Stimulated activated naive CD8-positive, alpha-beta T cell treated with anti-CD3 and anti-CD28 coated beads, Interleukin-15, Interleukin-2, amounts not matched to agents 100 ng/mL and 50 ng/mL, for 24 hours (primary cell): ENCODE measurements around the gene STARD13.

Source experiments
- H3K27ac Mint-ChIP-seq: one replicate; pipeline ENCODE4 v1.8.0; 2021; ENCODE audit warnings: mild to moderate bottlenecking, mixed read lengths
- H3K27me3 Mint-ChIP-seq: one replicate; pipeline ENCODE4 v1.8.0; 2021; ENCODE audit warnings: mixed read lengths
- H3K36me3 Mint-ChIP-seq: one replicate; pipeline ENCODE4 v1.8.0; 2021; ENCODE audit warnings: low read depth, mixed read lengths
- H3K4me1 Mint-ChIP-seq: one replicate; pipeline ENCODE4 v1.8.0; 2021; ENCODE audit warnings: low read depth, mixed read lengths
- H3K4me3 Mint-ChIP-seq: one replicate; pipeline ENCODE4 v1.8.0; 2021; ENCODE audit warnings: mild to moderate bottlenecking, mixed read lengths
- H3K9me3 Mint-ChIP-seq: one replicate; pipeline ENCODE4 v1.8.0; 2021; ENCODE audit warnings: mixed read lengths

The STARD13 gene, protein sequence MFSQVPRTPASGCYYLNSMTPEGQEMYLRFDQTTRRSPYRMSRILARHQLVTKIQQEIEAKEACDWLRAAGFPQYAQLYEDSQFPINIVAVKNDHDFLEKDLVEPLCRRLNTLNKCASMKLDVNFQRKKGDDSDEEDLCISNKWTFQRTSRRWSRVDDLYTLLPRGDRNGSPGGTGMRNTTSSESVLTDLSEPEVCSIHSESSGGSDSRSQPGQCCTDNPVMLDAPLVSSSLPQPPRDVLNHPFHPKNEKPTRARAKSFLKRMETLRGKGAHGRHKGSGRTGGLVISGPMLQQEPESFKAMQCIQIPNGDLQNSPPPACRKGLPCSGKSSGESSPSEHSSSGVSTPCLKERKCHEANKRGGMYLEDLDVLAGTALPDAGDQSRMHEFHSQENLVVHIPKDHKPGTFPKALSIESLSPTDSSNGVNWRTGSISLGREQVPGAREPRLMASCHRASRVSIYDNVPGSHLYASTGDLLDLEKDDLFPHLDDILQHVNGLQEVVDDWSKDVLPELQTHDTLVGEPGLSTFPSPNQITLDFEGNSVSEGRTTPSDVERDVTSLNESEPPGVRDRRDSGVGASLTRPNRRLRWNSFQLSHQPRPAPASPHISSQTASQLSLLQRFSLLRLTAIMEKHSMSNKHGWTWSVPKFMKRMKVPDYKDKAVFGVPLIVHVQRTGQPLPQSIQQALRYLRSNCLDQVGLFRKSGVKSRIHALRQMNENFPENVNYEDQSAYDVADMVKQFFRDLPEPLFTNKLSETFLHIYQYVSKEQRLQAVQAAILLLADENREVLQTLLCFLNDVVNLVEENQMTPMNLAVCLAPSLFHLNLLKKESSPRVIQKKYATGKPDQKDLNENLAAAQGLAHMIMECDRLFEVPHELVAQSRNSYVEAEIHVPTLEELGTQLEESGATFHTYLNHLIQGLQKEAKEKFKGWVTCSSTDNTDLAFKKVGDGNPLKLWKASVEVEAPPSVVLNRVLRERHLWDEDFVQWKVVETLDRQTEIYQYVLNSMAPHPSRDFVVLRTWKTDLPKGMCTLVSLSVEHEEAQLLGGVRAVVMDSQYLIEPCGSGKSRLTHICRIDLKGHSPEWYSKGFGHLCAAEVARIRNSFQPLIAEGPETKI

DNA sequence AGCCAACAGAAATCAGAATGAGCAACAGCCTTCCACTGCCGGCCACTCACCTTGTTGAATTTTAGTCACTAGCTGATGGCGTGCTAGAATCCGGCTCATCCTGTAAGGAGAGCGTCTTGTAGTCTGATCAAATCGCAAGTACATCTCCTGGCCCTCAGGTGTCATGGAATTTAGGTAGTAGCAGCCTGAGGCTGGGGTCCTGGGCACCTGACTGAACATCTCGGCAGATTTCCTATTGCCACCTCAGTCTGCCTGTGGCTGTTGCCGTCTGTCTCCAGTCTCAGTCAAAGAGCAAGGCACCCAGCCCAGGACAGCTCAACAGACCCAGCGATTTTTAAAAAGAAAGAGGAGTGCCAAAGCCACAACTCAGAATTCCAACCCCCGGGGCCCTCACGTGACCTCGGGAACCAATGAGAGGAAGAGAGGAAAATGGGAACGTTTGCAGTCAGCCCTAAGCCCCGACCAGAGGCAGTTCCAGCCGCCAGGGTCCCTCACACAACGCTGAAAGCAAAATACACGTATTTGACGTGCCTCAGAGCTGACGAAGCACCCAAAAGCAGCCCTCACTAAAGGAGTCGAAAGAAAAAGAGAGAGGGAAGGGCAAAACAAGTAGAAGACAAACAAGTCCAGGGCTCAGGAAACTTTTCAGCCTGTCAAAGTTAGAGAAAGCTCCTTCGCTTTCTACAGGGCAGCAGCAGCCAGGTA lies at the start of gene STARD13:
STARD13 (minus strand) TSS at position 336 of the 705 bp plus-strand sequence; CDS start at position 219, 117 bp downstream.
- Mint-ChIP-seq H3K9me3 (no peaks in the 10 kb centered on the region), H3K36me3 (no peaks in the 10 kb centered on the region), H3K4me1 (peaks cover 19% of the 10 kb centered on the region), H3K4me3 (peak within 1 kb of the TSS; percentile 79), H3K27ac (peak within 1 kb of the TSS; percentile 43), H3K27me3 (peaks cover 56% of the 10 kb centered on the region)

DNA sequence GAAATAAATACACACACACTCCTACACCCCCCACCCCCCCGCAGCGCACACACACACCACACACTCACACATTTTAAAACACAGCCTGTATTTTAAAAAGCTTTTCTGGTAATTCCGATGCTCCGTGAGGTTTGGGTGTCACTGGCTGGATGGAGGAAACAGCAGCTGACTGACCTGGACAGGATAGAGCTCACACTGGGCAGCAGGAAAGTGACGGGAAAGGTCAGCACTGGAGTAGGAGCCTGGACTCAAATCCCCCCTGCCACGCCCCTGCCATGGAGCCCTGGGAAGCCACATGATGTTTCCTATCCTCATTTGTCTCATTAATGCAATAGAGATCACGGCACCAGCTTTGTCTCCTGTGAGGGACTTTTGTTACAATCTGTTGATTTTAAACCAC lies 49.3 kb upstream of the STARD13 start:
- H3K4me3 Mint-ChIP-seq = no peak overlapping the region
- no peaks in the 10 kb centered on the region for H3K4me1 Mint-ChIP-seq
- no peaks in the 10 kb centered on the region for H3K36me3 Mint-ChIP-seq
- peaks cover 19% of the 10 kb centered on the region for H3K27me3 Mint-ChIP-seq
- H3K9me3 Mint-ChIP-seq = no peaks in the 10 kb centered on the region
- H3K27ac Mint-ChIP-seq = no peak overlapping the region

DNA sequence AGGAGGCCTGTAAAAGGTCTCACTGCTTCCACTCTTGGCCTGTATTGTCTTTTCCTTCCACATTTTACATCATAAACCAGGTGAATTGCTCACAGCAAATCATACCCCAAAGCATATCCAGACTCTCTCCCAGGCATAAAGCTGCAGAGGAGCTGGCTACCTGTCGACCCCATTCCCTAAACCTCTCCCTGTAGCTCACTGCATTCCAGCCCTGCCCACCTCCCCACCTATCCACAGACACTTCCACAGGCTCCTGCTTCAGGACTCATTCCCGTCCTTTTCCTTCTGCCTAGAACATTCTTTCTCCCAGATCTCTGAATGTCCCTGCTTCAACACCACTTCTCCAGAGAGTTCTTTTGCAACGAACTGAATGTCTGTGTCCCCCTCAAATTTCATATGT lies 46.4 kb upstream of the STARD13 start:
- Mint-ChIP-seq H3K4me1 (no peaks in the 10 kb centered on the region), H3K36me3 (no peaks in the 10 kb centered on the region)

DNA sequence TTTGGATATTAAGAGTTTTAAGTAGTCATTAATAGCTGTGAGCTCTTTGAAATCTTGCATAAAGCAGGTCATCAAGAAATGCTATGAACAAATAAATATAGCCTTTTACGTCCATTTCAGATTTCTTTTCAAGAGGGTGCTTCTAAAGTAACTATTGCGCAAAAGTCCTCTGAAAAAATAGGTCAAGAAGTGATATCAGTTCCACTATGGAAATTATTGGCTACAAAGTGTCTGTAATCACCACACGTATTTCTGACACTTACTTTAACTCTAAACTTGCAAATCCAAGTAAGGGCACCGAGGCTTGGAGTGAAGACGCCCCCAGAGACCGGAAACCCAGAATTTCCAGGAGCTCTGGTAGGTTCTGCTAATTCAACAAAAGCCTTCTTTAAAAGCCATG lies 44.9 kb upstream of the STARD13 start:
- Mint-ChIP-seq H3K27me3 (peaks cover 22% of the 10 kb centered on the region), H3K9me3 (no peaks in the 10 kb centered on the region), H3K27ac (no peak overlapping the region), H3K4me3 (no peak overlapping the region), H3K36me3 (no peaks in the 10 kb centered on the region), H3K4me1 (no peaks in the 10 kb centered on the region)

More for the DNA sequence above, 46.4 kb upstream of the STARD13 start:
- no peak overlapping the region for H3K27ac Mint-ChIP-seq
- H3K4me3 Mint-ChIP-seq = no peak overlapping the region
- peaks cover 19% of the 10 kb centered on the region for H3K27me3 Mint-ChIP-seq
- no peaks in the 10 kb centered on the region for H3K9me3 Mint-ChIP-seq

DNA sequence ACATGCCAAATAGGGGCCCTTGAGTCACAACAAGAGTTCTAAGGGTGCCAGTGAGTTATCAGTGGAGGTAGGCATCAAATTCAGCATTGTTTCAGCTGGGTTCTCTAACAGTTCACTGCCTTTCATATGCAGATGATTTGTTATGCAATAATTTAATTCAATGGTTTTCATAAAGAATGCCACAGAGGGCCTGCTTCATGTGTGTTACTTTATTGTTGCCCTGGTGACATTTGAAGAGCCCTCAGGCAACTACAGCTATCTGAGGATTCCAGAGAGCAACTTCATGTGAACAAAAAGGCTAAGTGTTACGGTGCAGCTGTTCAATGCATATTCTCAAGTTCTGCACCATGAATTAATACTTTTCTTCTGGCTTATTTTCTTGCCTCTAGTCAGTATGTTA lies 43.1 kb upstream of the STARD13 start:
- no peaks in the 10 kb centered on the region for H3K36me3 Mint-ChIP-seq
- no peaks in the 10 kb centered on the region for H3K4me1 Mint-ChIP-seq
- H3K9me3 Mint-ChIP-seq = no peaks in the 10 kb centered on the region
- no peak overlapping the region for H3K27ac Mint-ChIP-seq
- no peak overlapping the region for H3K4me3 Mint-ChIP-seq
- H3K27me3 Mint-ChIP-seq = peaks cover 12% of the 10 kb centered on the region

DNA sequence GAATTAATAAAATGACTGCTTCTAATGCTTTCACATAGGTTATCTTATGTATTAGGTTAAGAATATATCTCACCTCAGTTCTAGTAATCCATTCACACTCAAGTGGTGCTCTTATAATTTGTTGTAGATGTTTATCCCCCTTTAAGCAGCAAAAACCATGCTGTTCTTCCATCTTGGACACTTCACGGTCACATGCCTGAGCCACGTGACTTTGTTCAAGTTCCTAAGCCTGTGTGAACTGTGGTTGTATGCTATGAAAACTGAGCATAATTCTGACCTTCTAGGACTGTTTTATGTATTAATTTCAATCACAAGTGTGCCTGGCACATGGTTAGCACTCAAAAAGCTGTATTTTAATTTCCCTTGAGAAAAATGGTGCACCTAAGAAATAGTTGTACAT lies 41.2 kb upstream of the STARD13 start:
- Mint-ChIP-seq H3K4me3 (no peak overlapping the region), H3K27ac (no peak overlapping the region), H3K4me1 (no peaks in the 10 kb centered on the region), H3K27me3 (peaks cover 10% of the 10 kb centered on the region), H3K9me3 (no peaks in the 10 kb centered on the region), H3K36me3 (no peaks in the 10 kb centered on the region)

DNA sequence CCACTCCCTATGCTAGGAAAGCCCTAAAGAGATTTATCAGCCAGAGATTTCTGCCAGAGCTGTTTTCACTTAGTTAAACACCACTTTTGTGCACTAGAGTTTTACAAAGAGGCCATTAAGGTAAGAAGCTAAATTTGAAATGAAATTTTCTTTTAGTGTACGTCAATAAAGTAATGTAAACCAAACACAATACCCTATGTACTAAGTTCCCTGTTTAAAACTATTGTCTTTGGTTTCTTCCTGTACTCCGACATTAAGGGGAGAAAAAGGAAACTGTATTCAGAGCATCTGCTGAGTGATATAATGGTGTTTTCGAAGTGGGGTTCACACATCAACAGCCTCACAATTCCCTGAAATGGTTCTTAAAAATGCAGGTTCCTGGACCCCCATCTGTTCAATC lies 40.7 kb upstream of the STARD13 start:
- no peaks in the 10 kb centered on the region for H3K4me1 Mint-ChIP-seq
- no peak overlapping the region for H3K4me3 Mint-ChIP-seq
- H3K36me3 Mint-ChIP-seq = no peaks in the 10 kb centered on the region
- no peaks in the 10 kb centered on the region for H3K9me3 Mint-ChIP-seq
- H3K27ac Mint-ChIP-seq = no peak overlapping the region
- H3K27me3 Mint-ChIP-seq = peaks cover 10% of the 10 kb centered on the region

DNA sequence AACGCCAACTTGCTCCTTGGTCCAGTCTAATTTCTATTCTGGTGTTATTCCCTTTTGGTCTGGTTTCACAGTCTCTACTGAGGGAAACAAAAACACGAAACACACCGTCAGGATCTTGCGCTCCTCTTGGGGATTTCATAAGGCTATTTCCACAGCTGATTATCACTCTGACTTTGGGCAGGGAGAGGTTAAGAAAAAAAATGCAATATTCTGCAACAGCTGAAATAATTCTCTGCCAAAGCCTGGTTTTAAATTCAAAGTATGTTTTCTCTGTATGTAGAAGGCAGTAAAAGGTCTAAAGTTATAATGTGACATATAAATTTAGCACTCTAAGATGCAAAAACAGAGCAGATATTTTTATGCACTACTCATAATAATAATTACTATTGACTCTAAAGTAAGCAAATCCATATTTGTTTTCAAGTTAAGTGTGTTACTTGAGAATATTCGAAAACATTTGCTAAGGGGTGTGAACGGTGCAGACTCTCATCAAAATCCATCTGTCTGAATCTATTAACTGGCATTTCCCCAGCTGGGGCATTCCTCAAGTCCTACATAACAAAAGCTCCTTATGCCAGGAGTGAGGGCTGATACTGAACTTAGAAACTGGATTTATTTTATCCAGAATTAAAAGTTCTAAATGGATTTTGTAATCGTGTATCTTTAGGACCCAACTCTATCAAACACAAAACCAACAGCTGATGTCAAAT lies 38.4 kb upstream of the STARD13 start:
- Mint-ChIP-seq H3K27me3 (peaks cover 10% of the 10 kb centered on the region), H3K27ac (no peak overlapping the region), H3K9me3 (peaks cover 1% of the 10 kb centered on the region), H3K4me1 (no peaks in the 10 kb centered on the region), H3K36me3 (no peaks in the 10 kb centered on the region), H3K4me3 (no peak overlapping the region)

DNA sequence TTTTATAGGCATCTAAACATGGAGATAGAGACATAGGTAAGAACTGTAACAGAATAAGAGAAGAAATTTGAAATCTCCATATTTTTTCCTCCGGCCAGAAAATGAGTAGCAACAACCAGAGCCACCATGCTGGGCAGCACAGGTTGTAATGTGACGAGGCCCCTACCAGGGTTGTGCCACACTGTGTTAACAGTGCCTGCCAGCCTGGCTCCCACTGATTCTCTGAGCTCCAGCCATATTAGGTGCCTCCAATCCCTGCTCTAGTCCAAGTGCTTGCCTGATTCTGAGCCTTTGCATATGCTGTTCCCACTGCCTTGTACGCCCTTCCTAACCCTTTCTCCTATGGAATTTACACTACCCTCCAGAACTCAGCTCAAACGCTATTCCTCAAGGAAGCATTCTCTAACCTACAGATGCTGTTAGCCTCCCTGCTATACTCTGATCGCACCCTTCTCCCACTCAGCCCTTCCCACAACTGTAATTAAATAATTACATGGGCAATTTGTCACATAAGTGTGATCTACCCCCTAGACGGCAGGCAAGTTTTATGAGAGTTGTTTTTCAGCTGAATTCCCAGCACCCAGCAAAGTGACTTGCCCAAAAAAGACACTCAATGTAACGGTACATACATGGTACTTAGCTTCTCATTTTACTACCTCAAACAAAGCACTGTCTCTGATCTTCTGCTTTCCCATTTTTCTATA lies 37.6 kb upstream of the STARD13 start:
- H3K4me1 Mint-ChIP-seq = no peaks in the 10 kb centered on the region

DNA sequence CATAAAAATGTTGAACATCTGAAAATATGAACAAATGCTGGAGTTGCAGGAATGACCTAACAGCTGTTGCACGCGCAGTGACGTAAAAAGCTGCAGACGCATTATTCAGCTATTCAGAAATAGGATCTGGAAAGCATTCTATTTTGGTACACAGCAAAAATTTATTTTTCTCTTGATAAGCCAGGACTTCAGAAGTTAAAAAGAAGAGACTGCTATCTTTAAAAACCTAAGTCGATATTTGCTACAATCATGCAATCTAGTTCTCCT lies 36.9 kb upstream of the STARD13 start:
- H3K4me1 Mint-ChIP-seq = no peaks in the 10 kb centered on the region
- H3K4me3 Mint-ChIP-seq = no peak overlapping the region
- peaks cover 10% of the 10 kb centered on the region for H3K27me3 Mint-ChIP-seq
- H3K9me3 Mint-ChIP-seq = peaks cover 4% of the 10 kb centered on the region
- no peak overlapping the region for H3K27ac Mint-ChIP-seq
- no peaks in the 10 kb centered on the region for H3K36me3 Mint-ChIP-seq

More for the DNA sequence above, 37.6 kb upstream of the STARD13 start:
- Mint-ChIP-seq H3K36me3 (no peaks in the 10 kb centered on the region), H3K4me3 (no peak overlapping the region), H3K27me3 (peaks cover 10% of the 10 kb centered on the region), H3K9me3 (peaks cover 4% of the 10 kb centered on the region), H3K27ac (no peak overlapping the region)

DNA sequence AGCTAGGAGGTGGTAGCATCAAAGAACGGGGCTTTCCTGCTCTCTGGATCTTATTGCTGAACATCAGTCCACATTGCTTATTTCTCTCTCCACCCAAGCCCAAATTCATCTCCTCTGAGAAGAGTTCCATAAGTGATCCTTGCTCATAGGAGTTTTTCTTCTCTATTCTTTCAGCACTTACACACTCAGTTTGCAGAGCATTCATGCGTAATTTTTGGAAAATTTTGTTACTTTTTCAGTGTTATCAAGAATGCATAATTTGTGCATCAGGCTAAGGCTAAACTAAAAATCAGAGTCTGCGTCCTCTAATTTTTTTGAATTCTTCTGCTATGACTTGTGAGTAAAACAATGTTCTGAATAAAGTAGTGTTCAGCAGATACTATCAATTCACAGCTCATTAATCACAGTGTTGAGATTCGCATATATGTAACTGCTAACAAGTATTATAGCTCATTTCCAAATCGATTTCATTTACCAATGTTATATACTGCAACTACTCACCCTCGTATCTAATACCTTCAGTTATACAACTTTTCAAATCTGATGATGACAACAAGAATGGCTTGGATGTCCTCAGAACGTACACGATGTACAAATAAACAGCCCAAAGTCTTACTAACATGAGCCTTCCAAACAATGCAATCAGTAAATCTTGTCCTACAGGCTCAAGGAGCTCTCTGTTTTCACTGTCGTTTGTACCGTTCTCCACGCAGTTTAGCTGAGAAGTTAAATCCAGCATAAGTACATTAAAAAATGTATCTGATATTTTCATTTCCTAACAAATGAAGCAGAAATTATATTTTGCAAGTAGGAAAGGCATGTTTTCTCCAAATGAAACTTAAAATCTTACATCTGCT lies 36.4 kb upstream of the STARD13 start:
- Mint-ChIP-seq H3K27ac (no peak overlapping the region), H3K4me3 (no peak overlapping the region), H3K36me3 (no peaks in the 10 kb centered on the region), H3K4me1 (no peaks in the 10 kb centered on the region), H3K9me3 (peaks cover 4% of the 10 kb centered on the region), H3K27me3 (peaks cover 10% of the 10 kb centered on the region)

DNA sequence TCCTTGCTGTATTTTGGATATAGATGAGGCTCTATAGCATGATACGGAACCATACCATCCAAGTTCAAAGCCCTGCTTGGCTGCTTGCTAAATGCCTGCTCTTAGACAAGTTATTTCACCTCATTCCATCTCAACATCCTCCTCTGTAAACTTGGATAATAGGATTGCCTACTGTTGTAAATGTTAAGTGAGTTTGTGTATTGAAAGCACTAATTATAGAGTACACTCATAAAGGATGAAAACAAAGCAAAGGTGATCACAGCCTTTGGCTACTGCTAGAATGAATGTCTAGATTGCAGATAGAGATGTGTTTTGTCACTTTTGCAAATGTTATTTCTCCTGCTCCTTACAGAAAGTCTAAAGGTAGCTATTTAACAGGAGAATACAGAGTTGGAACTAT lies 34.3 kb upstream of the STARD13 start:
- no peaks in the 10 kb centered on the region for H3K4me1 Mint-ChIP-seq
- H3K4me3 Mint-ChIP-seq = no peak overlapping the region
- H3K27me3 Mint-ChIP-seq = peaks cover 7% of the 10 kb centered on the region
- no peaks in the 10 kb centered on the region for H3K36me3 Mint-ChIP-seq
- peaks cover 4% of the 10 kb centered on the region for H3K9me3 Mint-ChIP-seq
- no peak overlapping the region for H3K27ac Mint-ChIP-seq

DNA sequence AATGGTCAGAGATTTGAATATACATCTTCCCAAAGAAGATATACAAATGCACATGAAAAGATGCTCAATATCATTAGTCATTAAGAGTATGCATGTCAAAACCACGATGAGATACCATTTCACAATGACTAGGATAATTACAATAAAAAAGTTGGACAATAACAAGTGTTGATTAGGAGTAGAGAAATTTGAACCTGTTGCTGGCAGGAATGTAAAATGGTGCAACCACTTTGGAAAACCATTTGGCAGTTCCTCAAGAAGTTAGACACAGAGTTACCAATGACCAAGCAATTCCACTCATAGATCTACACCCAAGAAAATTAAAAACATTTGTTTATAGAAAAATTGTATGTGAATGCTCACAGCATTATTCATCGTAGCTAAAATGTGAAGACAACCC lies 33.2 kb upstream of the STARD13 start:
- Mint-ChIP-seq H3K4me3 (no peak overlapping the region), H3K27ac (no peak overlapping the region), H3K36me3 (no peaks in the 10 kb centered on the region), H3K9me3 (peaks cover 4% of the 10 kb centered on the region), H3K4me1 (no peaks in the 10 kb centered on the region), H3K27me3 (peaks cover 7% of the 10 kb centered on the region)
